Kidney epithelial cell (primary cell): ENCODE results near the gene ZC2HC1B. TPM values are rescaled to one million over a fixed set of nuclear protein-coding genes. Genes with fewer than 3 reads are reported as not detected.

Experiments
- DNase-seq: peaks from one replicate; pipeline ENCODE4 v3.0.0-alpha.2; 2010; ENCODE audit warnings: low read depth
- H3K27me3 ChIP-seq: 2 replicates; pipeline ENCODE4 v1.6.0; 2011; ENCODE audit warnings: low read length; ENCODE audit not compliant: control insufficient read depth, insufficient read depth
- H3K36me3 ChIP-seq: 2 replicates; pipeline ENCODE4 v1.5.1; 2011; ENCODE audit warnings: low read length; ENCODE audit not compliant: control insufficient read depth, insufficient read depth
- H3K4me3 ChIP-seq: 2 replicates; pipeline ENCODE4 v1.5.1; 2011; ENCODE audit warnings: low read depth, mild to moderate bottlenecking, control low read depth, low read length
- CTCF ChIP-seq: IDR thresholded peaks from 2 replicates; pipeline ENCODE4 v1.5.1; 2011; ENCODE audit warnings: mild to moderate bottlenecking, moderate library complexity, low read length, control low read depth, inconsistent platforms; ENCODE audit not compliant: insufficient read depth, poor library complexity, severe bottlenecking
- total RNA-seq: library from RNA; depleted of rRNA; stranded (reverse); fragments of >200 nt; gene quantifications from 2 replicates; pipeline ENCODE4 v1.2.3, GENCODE V29; 2015

Gene ZC2HC1B
- total RNA-seq, 1 donor from 2014 or later: not detected

GRCh38 chr6:143980921-143981320 is 116.6 kb downstream of the ZC2HC1B start:
- H3K4me3 ChIP-seq: no peak overlapping the region
- no peaks in the 10 kb centered on the region for H3K27me3 ChIP-seq
- TF ChIP-seq CTCF: no peak
- H3K36me3 ChIP-seq: no peaks in the 10 kb centered on the region
- no peak for DNase-seq

- no peak overlapping the region for H3K4me3 ChIP-seq
- no peak for DNase-seq
- no peaks in the 10 kb centered on the region for H3K27me3 ChIP-seq
- no peak for TF ChIP-seq CTCF
- H3K36me3 ChIP-seq: no peaks in the 10 kb centered on the region
These were observed 118.7 kb downstream of the ZC2HC1B start for GRCh38 chr6:143982968-143983367.

GRCh38 chr6:143984666-143985065 is 120.4 kb downstream of the ZC2HC1B start:
- H3K27me3 ChIP-seq: no peaks in the 10 kb centered on the region
- no peak for DNase-seq
- H3K36me3 ChIP-seq: no peaks in the 10 kb centered on the region
- H3K4me3 ChIP-seq: no peak overlapping the region
- no peak for TF ChIP-seq CTCF

GRCh38 chr6:143986463-143987065 is 122.3 kb downstream of the ZC2HC1B start:
- no peak for DNase-seq
- Histone ChIP-seq H3K36me3 (no peaks in the 10 kb centered on the region), H3K27me3 (no peaks in the 10 kb centered on the region), H3K4me3 (no peak overlapping the region)
- no peak for TF ChIP-seq CTCF

Other genes with a start within 250 kb of the ZC2HC1B start
- gene PHACTR2, start 186.5 kb upstream of the ZC2HC1B start, total RNA-seq: 19.6 and 29.4 TPM in 2 replicates
- 22.0 and 24.1 TPM in 2 replicates for gene LTV1, start 21.1 kb upstream of the ZC2HC1B start, total RNA-seq
- gene PLAGL1, start 143.8 kb downstream of the ZC2HC1B start, total RNA-seq: 9.5 and 10.9 TPM in 2 replicates
- gene SF3B5, start 231.1 kb downstream of the ZC2HC1B start, total RNA-seq: 157 and 158 TPM in 2 replicates